ENCODE data around the gene NCF4.

DNA sequence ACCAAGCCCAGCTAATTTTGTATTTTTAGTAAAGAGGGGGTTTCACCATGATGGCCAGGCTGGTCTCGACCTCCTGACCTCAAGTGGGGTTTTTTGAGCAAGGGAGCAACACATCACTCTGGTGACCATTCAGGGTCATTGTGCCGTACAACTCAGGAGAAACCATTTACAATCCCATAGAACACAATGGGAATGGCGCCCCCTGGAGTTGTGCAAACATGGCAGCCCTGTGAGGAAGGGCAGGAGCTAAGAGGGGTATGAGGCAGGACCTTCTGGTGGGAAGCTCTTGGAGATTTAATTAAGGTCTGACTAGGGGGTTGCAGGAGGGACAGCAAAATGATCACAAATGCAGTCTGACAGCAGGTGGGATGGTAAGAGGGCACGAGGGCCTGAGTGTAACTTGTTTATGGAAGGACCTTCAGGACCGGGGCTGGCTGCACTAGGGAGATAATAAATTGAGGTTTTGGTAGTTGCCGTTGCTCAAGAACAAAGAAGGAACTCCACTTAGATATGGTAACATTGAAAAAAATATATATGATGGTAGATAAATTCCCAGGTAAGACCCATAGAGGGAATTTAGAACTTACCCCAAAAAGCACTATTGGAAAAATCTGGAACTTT is 43.6 kb downstream of the NCF4 start:
- TF ChIP-seq POLR2A (IDR thresholded peaks at IDR 0.05; ENCODE audit: low read depth, low read length) = no peak
- TF ChIP-seq, protein P1, sequence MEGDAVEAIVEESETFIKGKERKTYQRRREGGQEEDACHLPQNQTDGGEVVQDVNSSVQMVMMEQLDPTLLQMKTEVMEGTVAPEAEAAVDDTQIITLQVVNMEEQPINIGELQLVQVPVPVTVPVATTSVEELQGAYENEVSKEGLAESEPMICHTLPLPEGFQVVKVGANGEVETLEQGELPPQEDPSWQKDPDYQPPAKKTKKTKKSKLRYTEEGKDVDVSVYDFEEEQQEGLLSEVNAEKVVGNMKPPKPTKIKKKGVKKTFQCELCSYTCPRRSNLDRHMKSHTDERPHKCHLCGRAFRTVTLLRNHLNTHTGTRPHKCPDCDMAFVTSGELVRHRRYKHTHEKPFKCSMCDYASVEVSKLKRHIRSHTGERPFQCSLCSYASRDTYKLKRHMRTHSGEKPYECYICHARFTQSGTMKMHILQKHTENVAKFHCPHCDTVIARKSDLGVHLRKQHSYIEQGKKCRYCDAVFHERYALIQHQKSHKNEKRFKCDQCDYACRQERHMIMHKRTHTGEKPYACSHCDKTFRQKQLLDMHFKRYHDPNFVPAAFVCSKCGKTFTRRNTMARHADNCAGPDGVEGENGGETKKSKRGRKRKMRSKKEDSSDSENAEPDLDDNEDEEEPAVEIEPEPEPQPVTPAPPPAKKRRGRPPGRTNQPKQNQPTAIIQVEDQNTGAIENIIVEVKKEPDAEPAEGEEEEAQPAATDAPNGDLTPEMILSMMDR (conservative IDR thresholded peaks at IDR 0.05; ENCODE audit: low read depth, low read length) = no peak
- TF ChIP-seq RAD21 (IDR thresholded peaks at IDR 0.05; ENCODE audit: low read length) = no peak
- no peak for TF ChIP-seq CEBPB (IDR thresholded peaks at IDR 0.05; ENCODE audit: low read depth, low read length)
- TF ChIP-seq FOS (IDR thresholded peaks at IDR 0.05; ENCODE audit: low read depth, low read length) = no peak
- TF ChIP-seq, protein P2, sequence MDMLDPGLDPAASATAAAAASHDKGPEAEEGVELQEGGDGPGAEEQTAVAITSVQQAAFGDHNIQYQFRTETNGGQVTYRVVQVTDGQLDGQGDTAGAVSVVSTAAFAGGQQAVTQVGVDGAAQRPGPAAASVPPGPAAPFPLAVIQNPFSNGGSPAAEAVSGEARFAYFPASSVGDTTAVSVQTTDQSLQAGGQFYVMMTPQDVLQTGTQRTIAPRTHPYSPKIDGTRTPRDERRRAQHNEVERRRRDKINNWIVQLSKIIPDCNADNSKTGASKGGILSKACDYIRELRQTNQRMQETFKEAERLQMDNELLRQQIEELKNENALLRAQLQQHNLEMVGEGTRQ (IDR thresholded peaks at IDR 0.05; ENCODE audit: low read depth, low read length) = no peak
- TF ChIP-seq CHD1 (IDR thresholded peaks at IDR 0.05; ENCODE audit: low read depth, low read length) = no peak
- no peak for TF ChIP-seq BHLHE40 (IDR thresholded peaks at IDR 0.05; ENCODE audit: low read depth, low read length)
- no peak for TF ChIP-seq MXI1 (IDR thresholded peaks at IDR 0.05; ENCODE audit: borderline replicate concordance, low read depth, low read length)
- no peak for TF ChIP-seq SMC3 (IDR thresholded peaks at IDR 0.05; ENCODE audit: low read depth, low read length)
- no peak for TF ChIP-seq RCOR1 (IDR thresholded peaks at IDR 0.05; ENCODE audit: insufficient replicate concordance, low read length)
- TF ChIP-seq RFX5 (IDR thresholded peaks at IDR 0.05; ENCODE audit: low read depth, low read length) = no peak
- TF ChIP-seq MAFK (IDR thresholded peaks at IDR 0.05; ENCODE audit: low read depth, low read length) = no peak
- TF ChIP-seq, protein P3, sequence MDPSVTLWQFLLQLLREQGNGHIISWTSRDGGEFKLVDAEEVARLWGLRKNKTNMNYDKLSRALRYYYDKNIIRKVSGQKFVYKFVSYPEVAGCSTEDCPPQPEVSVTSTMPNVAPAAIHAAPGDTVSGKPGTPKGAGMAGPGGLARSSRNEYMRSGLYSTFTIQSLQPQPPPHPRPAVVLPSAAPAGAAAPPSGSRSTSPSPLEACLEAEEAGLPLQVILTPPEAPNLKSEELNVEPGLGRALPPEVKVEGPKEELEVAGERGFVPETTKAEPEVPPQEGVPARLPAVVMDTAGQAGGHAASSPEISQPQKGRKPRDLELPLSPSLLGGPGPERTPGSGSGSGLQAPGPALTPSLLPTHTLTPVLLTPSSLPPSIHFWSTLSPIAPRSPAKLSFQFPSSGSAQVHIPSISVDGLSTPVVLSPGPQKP (IDR thresholded peaks at IDR 0.05; ENCODE audit: borderline replicate concordance, low read depth, low read length) = no peak

Measured in IMR-90 (cell line).